RPMI8226 (cell line): Measurements from ENCODE around the gene AIF1.

Experiments
- DNase-seq: peaks from one replicate; pipeline ENCODE4 v3.0.0-alpha.2; 2015

The AIF1 gene

GRCh38 chr6:31665501-31666336, 50.7 kb downstream of the AIF1 start, which contains the start of gene CSNK2B:
Gene CSNK2B, plus strand, starts transcription at chr6:31666080. Its CDS starts 752 bp downstream, at chr6:31666832.
- peak; percentile 98 for DNase-seq

GRCh38 chr6:31666337-31666965, 51.4 kb downstream of the AIF1 start:
- no peak for DNase-seq
